Activated T-cell treated with anti-CD3 and anti-CD28 coated beads for 4 hours (primary cell): Measurements from ENCODE around the gene SRBD1.

ENCODE experiments used
- DNase-seq: peaks from one replicate; pipeline ENCODE4 v3.0.0-alpha.2; 2020

Gene SRBD1

DNA sequence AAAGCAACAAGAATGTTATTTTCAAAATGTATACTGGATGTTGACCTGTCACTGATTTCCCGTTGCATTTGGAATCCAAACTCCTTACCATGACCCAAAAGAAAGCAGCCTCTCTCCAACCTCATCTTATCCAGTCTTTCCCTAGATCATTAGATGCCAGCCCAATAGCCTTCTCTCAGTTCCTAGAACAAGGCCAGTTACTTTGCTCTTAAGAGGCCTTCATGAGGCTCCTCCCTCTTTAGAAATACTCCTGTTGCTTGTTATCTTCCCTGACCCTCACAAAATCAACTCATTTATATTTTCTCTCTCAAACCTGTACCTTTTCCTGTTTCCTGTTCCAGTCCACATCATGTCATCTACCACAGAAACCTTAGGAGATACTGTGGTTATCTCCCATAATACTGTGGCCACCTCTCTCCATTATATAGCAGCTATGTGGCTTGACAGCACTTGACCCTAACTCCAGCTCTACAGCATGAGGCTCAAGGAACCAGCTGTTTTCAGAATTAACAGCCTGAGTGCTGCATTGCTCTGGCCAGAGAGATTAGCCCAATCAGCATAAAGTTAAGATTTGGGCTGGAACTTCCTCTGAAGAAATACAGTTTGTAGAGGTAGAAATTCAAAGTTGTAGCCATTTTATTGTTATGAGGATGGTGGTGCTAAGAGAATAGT lies 22.8 kb downstream of the SRBD1 start:
- no peak for DNase-seq

GRCh38 chr2:45586600-45586999 lies 24.5 kb downstream of the SRBD1 start:
- no peak for DNase-seq

DNA sequence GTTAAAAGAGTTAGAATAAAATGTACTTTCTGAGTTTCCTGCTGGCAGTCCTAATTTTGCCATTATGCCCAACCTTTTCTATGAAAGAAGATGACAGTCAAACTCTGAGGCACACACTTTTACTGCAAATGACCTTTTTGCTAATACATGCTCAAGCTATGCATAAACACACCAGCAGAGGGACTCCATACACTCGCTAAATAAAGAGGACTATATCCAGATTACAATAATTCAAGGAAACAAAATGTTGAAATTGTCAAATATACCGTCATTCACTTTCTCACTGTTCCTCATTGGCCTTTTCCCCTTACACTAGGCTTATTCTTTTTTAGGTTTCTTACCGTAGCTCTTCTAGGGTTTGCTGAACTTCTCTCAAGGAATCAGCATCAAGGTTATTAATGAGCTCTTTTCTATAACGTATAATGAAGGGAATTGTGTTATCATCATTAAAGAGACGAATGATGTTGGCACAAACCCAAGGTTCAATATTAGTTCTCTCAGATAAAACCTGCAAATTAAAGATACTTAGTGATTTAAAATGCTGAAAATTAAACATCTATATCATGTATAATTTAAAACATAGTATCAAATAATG lies 25.7 kb downstream of the SRBD1 start:
- no peak for DNase-seq

GRCh38 chr2:45583977-45584376 lies 27.1 kb downstream of the SRBD1 start:
- DNase-seq: no peak

DNA sequence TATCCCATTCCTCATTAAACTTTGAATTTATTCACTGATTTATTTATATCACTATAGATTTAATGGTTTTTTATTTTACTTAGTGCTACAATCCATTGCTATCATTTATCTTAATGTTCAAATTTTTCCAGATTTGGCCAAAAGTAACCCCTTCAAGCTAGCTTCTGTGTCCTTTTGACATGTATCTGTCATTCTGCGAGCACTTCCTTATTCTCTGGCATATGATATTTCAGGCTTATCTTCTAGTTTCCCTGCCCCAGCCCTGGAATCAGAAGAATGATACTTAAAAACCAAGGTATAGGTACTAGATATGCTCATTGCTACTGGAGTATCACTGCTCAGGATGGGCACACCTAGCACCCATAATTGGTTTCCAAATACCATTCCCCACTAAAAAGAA lies 28.5 kb downstream of the SRBD1 start:
- DNase-seq: no peak

GRCh38 chr2:45578056-45578843 lies 32.8 kb downstream of the SRBD1 start:
- no peak for DNase-seq

DNA sequence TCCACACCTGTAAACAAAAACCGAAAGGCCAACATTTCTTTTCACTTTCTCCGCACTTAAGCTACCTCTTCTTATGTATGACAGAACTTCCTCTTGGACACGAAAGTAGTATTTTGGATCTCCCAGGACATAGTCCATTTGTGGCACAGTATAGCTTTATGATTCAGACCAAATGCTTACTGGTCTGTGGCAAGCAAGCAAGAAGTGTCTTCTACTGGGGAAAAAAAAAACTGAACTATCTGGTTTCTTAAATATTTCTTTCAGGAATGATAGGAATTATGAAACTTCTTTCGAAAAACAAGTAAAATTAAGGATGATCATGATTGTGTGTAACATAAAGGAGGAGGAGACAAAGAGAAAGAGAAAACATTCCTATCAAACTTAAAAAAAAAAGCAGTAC lies 33.6 kb downstream of the SRBD1 start:
- no peak for DNase-seq

DNA sequence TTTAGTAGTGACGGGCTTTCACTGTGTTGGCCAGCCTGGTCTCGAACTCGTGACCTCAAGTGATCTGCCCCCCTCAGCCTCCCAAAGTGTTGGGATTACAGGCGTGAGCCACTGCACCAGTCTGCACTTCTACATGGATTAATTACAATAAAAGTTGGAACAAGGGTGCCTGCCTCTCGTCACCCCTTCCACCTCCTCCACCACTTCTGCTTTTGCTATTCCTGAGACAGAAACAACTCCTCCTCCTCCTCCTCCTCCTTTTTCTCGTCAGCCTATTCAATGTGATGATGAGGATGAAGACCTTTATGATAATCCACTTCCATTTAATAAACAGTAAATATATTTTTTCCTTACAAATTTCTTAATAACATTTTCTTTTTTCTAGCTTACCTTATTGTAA lies 35.2 kb downstream of the SRBD1 start:
- DNase-seq: no peak

DNA sequence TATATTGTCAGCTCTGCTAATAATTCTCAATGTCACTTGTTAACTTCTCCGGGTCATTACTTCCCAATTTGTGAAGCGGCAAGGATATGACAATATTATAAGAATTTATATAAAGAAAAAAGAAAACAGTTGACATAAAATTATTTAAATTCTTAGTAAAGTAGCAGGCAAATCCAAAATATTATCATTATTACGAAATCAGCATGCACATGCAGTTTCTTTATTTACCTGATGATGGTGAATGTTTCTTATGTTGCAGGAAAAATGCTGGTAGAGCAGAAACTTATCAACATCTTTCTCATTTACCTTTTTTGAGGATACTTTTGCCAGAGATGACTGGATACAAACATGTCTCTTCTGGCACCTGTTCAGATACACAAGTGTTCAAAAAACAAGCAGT lies 38.1 kb downstream of the SRBD1 start:
- no peak for DNase-seq

GRCh38 chr2:45571940-45572339 lies 39.1 kb downstream of the SRBD1 start:
- DNase-seq: no peak

- no peak for DNase-seq
Measured at GRCh38 chr2:45570671-45571334, 40.3 kb downstream of the SRBD1 start.

- no peak for DNase-seq
Measured at GRCh38 chr2:45568935-45569334, 42.1 kb downstream of the SRBD1 start.

DNA sequence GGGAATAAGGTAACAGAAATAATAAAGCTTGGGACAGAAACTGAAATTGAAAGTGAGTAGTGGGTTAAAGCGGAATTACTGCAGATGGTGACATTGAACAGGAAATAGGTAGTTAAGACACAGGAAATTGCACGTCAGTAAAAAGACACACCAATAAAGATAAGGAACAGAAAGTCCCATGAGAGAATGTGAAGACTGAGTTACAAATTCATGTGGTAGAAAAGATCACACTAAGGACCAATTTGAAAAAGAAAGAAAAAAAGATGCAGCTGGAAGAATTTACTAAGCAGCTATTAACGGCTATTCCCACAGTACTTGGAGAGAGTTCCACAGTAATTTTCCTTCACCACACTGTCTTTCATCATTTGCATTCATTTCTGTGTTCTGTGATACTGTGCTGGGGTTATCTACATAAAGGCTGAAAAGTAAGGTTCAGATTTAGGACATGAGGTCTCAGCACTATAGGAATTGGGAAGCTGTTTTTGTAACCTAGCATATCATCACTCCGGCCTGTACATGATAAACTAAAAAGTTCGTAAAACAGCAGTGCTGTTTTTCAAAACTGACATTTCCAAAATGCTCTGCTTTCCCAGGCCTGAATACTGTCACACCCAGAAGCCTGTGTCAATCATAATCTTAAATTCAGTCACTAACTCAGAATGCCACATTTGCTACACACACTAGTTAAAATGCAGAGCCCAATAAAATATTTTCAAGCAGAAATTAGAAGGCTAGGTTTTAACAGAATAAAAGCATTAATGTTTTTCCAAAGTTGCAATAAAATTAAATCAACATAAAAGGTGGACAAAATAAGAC lies 42.9 kb downstream of the SRBD1 start:
- no peak for DNase-seq

- no peak for DNase-seq
Measured at GRCh38 chr2:45567288-45567963, 43.6 kb downstream of the SRBD1 start.

- no peak for DNase-seq
Measured at GRCh38 chr2:45559436-45559835, 51.6 kb downstream of the SRBD1 start.

GRCh38 chr2:45554742-45555140 lies 56.3 kb downstream of the SRBD1 start:
- no peak for DNase-seq

DNA sequence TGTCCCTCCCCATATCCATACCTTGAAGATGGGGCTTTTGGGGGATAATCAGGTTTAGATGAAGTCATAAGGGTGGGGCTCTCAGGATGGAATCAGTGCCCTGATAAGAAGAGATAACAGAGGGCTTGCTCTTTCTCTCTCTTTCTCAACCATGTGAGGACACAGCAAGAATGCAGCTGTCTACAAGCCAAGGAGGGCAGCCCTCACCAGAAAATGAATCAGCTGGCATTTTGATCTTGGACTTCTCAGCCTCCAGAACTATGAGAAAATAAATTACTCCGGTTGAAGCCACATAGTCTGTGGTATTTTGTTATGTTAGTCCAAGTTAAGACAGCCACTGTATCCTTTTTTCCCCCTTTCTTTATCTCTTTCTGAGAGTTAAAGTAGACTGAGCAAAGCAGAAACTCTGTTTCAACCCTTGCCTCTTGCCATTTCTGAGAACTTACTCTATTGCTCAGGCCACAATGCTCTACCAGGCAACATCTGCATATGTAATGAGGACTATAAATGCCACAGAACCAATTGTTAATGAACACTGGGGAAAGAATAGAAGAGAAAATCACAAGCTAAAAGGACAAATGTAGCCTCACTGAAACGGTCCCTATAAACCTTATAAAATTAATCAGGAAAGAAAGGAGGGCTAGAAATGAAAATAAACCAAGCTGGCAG lies 56.9 kb downstream of the SRBD1 start:
- DNase-seq: no peak

DNA sequence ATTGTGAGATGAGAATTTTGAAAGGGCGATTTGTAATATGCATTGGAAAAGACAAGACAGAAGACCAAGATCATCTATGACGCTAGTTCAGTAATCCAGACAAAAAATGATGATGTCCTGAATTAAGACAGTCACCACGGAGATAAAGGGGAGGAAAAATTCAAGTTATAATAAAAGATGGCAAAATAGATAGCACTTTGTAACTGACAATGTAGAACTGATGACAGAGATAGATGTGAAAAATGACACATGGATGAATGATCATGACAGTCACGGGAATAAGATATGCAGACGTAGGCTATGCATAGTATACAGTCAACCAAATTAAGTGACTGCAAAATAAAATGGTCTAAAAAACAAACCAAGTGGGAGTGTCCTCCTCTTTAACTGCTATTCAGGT lies 59.2 kb downstream of the SRBD1 start:
- no peak for DNase-seq

GRCh38 chr2:45545943-45546342 lies 65.1 kb downstream of the SRBD1 start:
- DNase-seq: no peak

DNA sequence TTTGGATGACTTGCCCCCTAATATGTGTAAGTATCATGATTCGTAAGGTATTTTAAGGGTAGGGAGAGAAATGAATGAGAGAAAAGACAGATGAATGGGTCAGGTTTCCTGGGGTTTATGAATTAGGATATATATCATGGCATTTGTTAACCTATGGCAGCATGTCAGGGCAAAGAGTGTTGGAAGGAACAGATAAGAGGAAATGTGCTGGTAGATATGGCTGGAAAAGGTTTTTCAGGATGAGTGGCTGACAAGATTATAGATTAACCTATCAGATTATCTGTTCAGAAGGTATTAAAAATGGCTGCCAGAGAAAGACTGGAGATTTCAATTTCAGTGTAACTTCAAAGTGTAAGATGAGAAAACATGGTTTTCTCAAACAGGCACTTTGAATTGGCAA lies 67.8 kb downstream of the SRBD1 start:
- DNase-seq: no peak

GRCh38 chr2:45542013-45542412 lies 69.1 kb downstream of the SRBD1 start:
- no peak for DNase-seq

GRCh38 chr2:45541450-45541849 lies 69.6 kb downstream of the SRBD1 start:
- DNase-seq: no peak
